Lower lobe of right lung (tissue), 2 donors: Measurements from ENCODE around the gene NFASC. TPM values are rescaled to one million over a fixed set of nuclear protein-coding genes. Genes with fewer than 3 reads are reported as not detected.

Source experiments
- ATAC-seq, 2 donors: fragments of 200-7000 bp; cut with Tn5 transposase; one replicate each; pipeline ENCODE4 v1.9.1; 2020 to 2022; ENCODE audit warnings: mild to moderate bottlenecking in 2 of 2, moderate library complexity in 2 of 2
- DNase-seq: peaks from one replicate; pipeline ENCODE4 v3.0.0-alpha.2; 2020
- H3K27ac ChIP-seq: fragments of 200-600 bp; one replicate; pipeline ENCODE4 v1.8.0; 2022
- H3K27me3 ChIP-seq: fragments of 200-600 bp; one replicate; pipeline ENCODE4 v1.8.0; 2022; ENCODE audit warnings: low read depth
- H3K36me3 ChIP-seq: fragments of 200-600 bp; one replicate; pipeline ENCODE4 v1.8.0; 2022; ENCODE audit warnings: mild to moderate bottlenecking
- H3K4me1 ChIP-seq: fragments of 200-600 bp; one replicate; pipeline ENCODE4 v1.8.0; 2022
- H3K4me3 ChIP-seq: fragments of 200-600 bp; one replicate; pipeline ENCODE4 v1.8.0; 2022; ENCODE audit warnings: mild to moderate bottlenecking
- H3K9me3 ChIP-seq: fragments of 200-600 bp; one replicate; pipeline ENCODE4 v1.8.0; 2022
- intact Hi-C: fragments of 100-400 bp; cut with DNase I; formaldehyde crosslinking; loops from one replicate; pipeline ENCODE4 v1.11.0; 2022
- total RNA-seq: library from RNA; stranded (reverse); fragmentation: NEBNext Ultra II Directional; extraction: Animal tissue kit (Norgen Biotek cat#: 25700); gene quantifications from one replicate; pipeline ENCODE4 v1.2.1, GENCODE V29; 2021
- TF ChIP-seq, protein P1 (sequence below): fragments of 200-600 bp; IDR thresholded peaks from one replicate; pipeline ENCODE4 v1.8.0; 2022; ENCODE audit warnings: antibody characterized with exemption, mild to moderate bottlenecking
- donor health status: DM: no; HTN: yes; CAD: no; lungs with severe emphysema.

The NFASC gene
- total RNA-seq, 1 donor from 2014 or later, result 12.2 TPM

DNA sequence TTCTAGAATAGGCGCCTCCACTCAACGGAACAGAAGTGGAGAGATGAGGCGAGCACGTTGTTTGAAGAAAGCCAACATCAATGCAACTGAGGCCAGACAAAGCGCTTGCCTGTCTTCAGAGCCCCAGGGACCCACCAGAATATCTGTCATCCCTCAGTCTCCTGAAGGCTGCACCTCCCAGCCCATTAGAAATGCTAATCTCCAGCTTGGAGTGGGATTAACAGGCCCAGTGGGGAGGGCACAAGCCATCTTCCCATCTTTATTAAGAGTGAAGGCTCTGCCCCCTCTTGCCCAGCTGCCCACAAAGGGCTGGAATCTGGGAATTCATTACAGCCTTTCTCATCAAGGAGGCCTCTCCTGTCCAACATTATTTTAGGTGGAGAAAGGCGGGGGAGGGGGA, 155.5 kb downstream of the NFASC start:
- ATAC-seq, result no peak

DNA sequence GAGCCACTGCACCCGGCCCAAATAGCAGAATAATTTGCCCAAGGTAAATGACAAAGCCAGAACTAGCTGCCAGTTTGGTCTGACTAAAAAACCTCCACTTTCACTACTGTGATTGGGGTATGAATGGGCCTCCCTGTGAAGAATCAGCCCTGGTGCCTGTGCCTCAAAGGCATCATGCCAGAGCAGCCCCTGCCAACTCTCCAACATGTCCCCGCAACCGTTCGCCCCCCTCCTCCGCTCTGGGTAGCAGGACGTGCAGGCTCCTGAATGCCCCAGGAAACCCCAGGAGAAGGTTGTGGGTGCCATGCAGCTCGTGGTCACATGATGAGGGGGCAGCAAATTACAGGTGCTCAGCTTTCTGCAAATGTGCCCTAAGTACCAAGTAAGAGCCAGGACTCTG, 157.7 kb downstream of the NFASC start:
- no peak for DNase-seq
- no peak for ATAC-seq
- Histone ChIP-seq H3K36me3 (no peaks in the 10 kb centered on the region), H3K27ac (no peak overlapping the region), H3K27me3 (peaks cover 11% of the 10 kb centered on the region), H3K4me1 (no peaks in the 10 kb centered on the region), H3K4me3 (no peak overlapping the region), H3K9me3 (no peaks in the 10 kb centered on the region)
- intact Hi-C loops, result no loop called here
- TF ChIP-seq, protein P1, sequence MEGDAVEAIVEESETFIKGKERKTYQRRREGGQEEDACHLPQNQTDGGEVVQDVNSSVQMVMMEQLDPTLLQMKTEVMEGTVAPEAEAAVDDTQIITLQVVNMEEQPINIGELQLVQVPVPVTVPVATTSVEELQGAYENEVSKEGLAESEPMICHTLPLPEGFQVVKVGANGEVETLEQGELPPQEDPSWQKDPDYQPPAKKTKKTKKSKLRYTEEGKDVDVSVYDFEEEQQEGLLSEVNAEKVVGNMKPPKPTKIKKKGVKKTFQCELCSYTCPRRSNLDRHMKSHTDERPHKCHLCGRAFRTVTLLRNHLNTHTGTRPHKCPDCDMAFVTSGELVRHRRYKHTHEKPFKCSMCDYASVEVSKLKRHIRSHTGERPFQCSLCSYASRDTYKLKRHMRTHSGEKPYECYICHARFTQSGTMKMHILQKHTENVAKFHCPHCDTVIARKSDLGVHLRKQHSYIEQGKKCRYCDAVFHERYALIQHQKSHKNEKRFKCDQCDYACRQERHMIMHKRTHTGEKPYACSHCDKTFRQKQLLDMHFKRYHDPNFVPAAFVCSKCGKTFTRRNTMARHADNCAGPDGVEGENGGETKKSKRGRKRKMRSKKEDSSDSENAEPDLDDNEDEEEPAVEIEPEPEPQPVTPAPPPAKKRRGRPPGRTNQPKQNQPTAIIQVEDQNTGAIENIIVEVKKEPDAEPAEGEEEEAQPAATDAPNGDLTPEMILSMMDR, result no peak

More for the DNA sequence above, 155.5 kb downstream of the NFASC start:
- intact Hi-C loops, result no loop called here
- no peaks in the 10 kb centered on the region for H3K9me3 ChIP-seq
- TF ChIP-seq, protein P1, result no peak
- no peak overlapping the region for H3K4me3 ChIP-seq
- no peak for DNase-seq
- H3K27me3 ChIP-seq, result peaks cover 11% of the 10 kb centered on the region
- no peaks in the 10 kb centered on the region for H3K4me1 ChIP-seq
- no peak overlapping the region for H3K27ac ChIP-seq
- H3K36me3 ChIP-seq, result no peaks in the 10 kb centered on the region

DNA sequence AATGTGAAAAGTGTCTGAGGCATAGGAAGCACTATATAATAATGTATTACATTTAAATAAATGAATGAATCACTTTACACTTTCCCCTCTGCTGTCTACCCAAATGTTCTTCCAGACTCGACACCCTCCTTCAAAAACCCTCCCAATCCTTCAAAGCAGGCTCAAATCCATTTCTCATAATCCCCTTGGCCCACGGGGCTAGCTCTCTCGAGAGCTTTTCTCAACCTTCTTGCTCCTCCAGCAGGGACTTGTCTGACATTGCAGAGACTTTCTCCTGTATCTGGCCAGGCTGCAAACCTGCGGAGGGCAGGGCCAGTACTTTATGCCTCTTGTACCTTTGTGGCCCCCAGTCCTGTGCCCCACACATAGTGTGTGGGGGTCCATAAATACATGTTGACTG, 158.3 kb downstream of the NFASC start:
- Histone ChIP-seq H3K9me3 (no peaks in the 10 kb centered on the region), H3K4me3 (no peak overlapping the region), H3K27me3 (peaks cover 11% of the 10 kb centered on the region), H3K27ac (no peak overlapping the region), H3K4me1 (no peaks in the 10 kb centered on the region), H3K36me3 (no peaks in the 10 kb centered on the region)
- ATAC-seq (no peak), DNase-seq (no peak)
- intact Hi-C loops, result no loop called here
- TF ChIP-seq, protein P1, result no peak

DNA sequence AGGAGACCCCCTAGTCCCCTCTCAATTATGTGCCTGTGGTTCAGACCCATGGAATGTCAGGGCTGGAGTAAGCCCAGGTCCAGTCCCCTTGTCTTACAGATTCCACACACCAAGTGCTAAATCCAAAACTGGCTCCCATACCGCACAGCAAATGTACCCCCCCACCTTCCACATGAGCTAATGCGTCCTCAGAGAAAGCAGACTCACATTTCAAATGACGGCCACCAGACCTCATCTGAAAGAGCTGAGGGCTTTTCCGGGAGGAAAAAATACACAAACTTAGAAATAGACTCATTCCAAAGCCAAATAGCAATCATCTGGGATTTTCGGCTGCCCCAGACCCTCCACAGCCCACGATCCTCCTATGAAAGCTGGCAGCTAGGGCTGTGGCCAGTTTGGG, 159.6 kb downstream of the NFASC start:
- intact Hi-C loops, result no loop called here
- Histone ChIP-seq H3K4me3 (no peak overlapping the region), H3K27me3 (peaks cover 11% of the 10 kb centered on the region), H3K4me1 (no peaks in the 10 kb centered on the region), H3K36me3 (no peaks in the 10 kb centered on the region), H3K27ac (no peak overlapping the region), H3K9me3 (no peaks in the 10 kb centered on the region)
- DNase-seq (no peak), ATAC-seq (no peak)
- TF ChIP-seq, protein P1, result no peak

DNA sequence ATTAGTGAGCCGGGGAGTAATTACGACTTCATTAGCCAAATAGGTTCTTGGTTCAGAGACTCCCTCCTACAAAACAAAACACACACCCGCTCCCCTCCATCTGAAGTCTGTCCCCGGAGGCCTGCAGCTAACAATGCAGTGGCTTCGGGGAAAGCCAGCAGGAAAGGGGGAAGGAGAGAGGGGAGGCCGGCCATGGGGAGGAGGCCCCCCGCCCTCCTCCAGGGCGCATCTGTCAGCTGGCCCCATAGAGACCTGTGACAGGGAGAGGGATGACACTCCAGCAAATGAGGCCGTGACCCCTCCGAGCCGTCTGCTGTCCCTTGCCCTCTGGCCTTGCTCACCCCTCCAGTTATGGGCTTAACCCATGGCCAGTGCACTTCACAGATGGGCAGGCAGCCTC, 160.2 kb downstream of the NFASC start:
- intact Hi-C loops, result no loop called here
- TF ChIP-seq, protein P1, result no peak
- DNase-seq (no peak), ATAC-seq (no peak)
- Histone ChIP-seq H3K9me3 (no peaks in the 10 kb centered on the region), H3K27me3 (peaks cover 11% of the 10 kb centered on the region), H3K4me1 (no peaks in the 10 kb centered on the region), H3K36me3 (no peaks in the 10 kb centered on the region), H3K27ac (no peak overlapping the region), H3K4me3 (no peak overlapping the region)

DNA sequence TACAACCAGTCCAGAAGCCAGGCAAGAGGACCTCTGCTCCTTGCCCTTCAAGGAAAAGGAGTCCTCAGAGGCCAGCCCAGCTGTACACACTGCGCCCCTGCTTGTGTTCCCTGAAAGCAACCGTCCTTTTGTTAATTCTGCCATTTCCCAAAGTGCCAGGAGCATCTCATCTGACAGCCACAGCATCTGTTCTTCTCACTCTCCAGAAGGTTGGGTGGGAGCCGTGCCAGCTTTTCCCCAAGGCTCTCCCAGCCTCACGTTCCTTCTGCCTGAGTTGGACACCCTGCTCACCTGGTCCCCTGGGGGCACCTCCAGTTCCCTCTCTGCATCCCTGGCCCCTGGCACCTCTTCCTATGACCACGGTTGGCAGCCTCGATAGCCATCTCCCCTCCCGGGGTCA, 161.8 kb downstream of the NFASC start:
- H3K27ac ChIP-seq, result no peak overlapping the region
- ATAC-seq (no peak), DNase-seq (no peak)
- H3K4me1 ChIP-seq, result no peaks in the 10 kb centered on the region
- intact Hi-C loops, result no loop called here
- no peak overlapping the region for H3K4me3 ChIP-seq
- TF ChIP-seq, protein P1, result no peak
- no peaks in the 10 kb centered on the region for H3K9me3 ChIP-seq
- H3K36me3 ChIP-seq, result no peaks in the 10 kb centered on the region
- H3K27me3 ChIP-seq, result peaks cover 11% of the 10 kb centered on the region
